HEK293 (cell line): Measurements from ENCODE around the gene OR1I1.
"Not testable (repeated sequence)": the region's sequence is repeated elsewhere in the genome, so short reads cannot be mapped to it uniquely, and the experiment has no call there.

Source experiments
- KLF10 ChIP-seq: fragments of 450-650 bp; IDR thresholded peaks from 2 replicates; pipeline ENCODE4 v1.5.1; 2018; ENCODE audit warnings: missing biosample characterization, mild to moderate bottlenecking, missing genetic modification characterization
- YY1 ChIP-seq: fragments of 450-650 bp; formaldehyde crosslinking; IDR thresholded peaks from 2 replicates; pipeline ENCODE4 v1.5.1; 2018; ENCODE audit warnings: missing biosample characterization, missing genetic modification characterization
- ZNF239 ChIP-seq: fragments of 450-650 bp; formaldehyde crosslinking; IDR thresholded peaks from 2 replicates; pipeline ENCODE4 v1.5.1; 2016; ENCODE audit warnings: missing biosample characterization, missing genetic modification characterization
- ZNF423 ChIP-seq: fragments of 450-650 bp; formaldehyde crosslinking; IDR thresholded peaks from 2 replicates; pipeline ENCODE4 v1.5.1; 2016; ENCODE audit warnings: missing biosample characterization, missing genetic modification characterization
- ZNF510 ChIP-seq: fragments of 450-650 bp; formaldehyde crosslinking; IDR thresholded peaks from 2 replicates; pipeline ENCODE4 v1.5.1; 2018; ENCODE audit warnings: mild to moderate bottlenecking, missing genetic modification characterization, missing biosample characterization; ENCODE audit not compliant: insufficient replicate concordance
- ZNF561 ChIP-seq: fragments of 450-650 bp; IDR thresholded peaks from 2 replicates; pipeline ENCODE4 v1.5.1; 2018; ENCODE audit warnings: missing biosample characterization, missing genetic modification characterization, borderline replicate concordance
- ZNF610 ChIP-seq: fragments of 450-650 bp; formaldehyde crosslinking; IDR thresholded peaks from 2 replicates; pipeline ENCODE4 v1.5.1; 2016; ENCODE audit warnings: missing biosample characterization, missing genetic modification characterization, borderline replicate concordance
- ZNF658 ChIP-seq: fragments of 450-650 bp; formaldehyde crosslinking; IDR thresholded peaks from 2 replicates; pipeline ENCODE4; 2016; ENCODE audit warnings: missing biosample characterization, missing genetic modification characterization
- TF ChIP-seq, protein P1 (sequence below): fragments of 450-650 bp; formaldehyde crosslinking; IDR thresholded peaks from 2 replicates; pipeline ENCODE4 v1.5.1; 2016; ENCODE audit warnings: missing biosample characterization, missing genetic modification characterization
- TF ChIP-seq, protein P2 (sequence below): fragments of 450-650 bp; formaldehyde crosslinking; conservative IDR thresholded peaks from 2 replicates; pipeline ENCODE4 v1.5.1; 2016; ENCODE audit warnings: low read depth, missing biosample characterization, missing genetic modification characterization

DNA sequence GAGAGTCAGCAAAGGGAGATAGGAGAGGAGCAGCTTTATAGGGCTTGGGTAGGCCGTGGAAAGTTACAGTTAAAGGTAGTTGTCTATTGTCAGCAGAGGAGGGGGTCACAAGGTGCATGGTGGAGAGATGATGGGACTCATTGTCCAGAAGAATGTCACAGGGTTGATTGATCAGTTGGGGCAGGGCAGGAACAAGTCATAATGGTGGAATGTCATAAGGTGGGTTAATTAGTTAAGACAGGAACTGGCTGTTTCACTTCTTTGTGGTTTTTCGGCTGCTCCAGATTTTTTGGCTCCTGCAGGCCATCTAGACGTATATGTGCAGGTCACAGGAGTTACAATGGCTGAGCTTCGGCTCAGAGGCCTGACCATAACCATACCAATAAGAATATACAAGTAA is 11.6 kb upstream of the OR1I1 start:
- TF ChIP-seq ZNF561 (tag by site-specific recombination); KLF10; ZNF658 (tag by site-specific recombination); ZNF610 (tag by site-specific recombination); ZNF239 (tag by site-specific recombination); ZNF510 (tag by site-specific recombination); ZNF423 (tag by site-specific recombination); YY1: not testable (repeated sequence)
- TF ChIP-seq, protein P1, sequence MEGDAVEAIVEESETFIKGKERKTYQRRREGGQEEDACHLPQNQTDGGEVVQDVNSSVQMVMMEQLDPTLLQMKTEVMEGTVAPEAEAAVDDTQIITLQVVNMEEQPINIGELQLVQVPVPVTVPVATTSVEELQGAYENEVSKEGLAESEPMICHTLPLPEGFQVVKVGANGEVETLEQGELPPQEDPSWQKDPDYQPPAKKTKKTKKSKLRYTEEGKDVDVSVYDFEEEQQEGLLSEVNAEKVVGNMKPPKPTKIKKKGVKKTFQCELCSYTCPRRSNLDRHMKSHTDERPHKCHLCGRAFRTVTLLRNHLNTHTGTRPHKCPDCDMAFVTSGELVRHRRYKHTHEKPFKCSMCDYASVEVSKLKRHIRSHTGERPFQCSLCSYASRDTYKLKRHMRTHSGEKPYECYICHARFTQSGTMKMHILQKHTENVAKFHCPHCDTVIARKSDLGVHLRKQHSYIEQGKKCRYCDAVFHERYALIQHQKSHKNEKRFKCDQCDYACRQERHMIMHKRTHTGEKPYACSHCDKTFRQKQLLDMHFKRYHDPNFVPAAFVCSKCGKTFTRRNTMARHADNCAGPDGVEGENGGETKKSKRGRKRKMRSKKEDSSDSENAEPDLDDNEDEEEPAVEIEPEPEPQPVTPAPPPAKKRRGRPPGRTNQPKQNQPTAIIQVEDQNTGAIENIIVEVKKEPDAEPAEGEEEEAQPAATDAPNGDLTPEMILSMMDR (tag by site-specific recombination), result not testable (repeated sequence)
- TF ChIP-seq, protein P2, sequence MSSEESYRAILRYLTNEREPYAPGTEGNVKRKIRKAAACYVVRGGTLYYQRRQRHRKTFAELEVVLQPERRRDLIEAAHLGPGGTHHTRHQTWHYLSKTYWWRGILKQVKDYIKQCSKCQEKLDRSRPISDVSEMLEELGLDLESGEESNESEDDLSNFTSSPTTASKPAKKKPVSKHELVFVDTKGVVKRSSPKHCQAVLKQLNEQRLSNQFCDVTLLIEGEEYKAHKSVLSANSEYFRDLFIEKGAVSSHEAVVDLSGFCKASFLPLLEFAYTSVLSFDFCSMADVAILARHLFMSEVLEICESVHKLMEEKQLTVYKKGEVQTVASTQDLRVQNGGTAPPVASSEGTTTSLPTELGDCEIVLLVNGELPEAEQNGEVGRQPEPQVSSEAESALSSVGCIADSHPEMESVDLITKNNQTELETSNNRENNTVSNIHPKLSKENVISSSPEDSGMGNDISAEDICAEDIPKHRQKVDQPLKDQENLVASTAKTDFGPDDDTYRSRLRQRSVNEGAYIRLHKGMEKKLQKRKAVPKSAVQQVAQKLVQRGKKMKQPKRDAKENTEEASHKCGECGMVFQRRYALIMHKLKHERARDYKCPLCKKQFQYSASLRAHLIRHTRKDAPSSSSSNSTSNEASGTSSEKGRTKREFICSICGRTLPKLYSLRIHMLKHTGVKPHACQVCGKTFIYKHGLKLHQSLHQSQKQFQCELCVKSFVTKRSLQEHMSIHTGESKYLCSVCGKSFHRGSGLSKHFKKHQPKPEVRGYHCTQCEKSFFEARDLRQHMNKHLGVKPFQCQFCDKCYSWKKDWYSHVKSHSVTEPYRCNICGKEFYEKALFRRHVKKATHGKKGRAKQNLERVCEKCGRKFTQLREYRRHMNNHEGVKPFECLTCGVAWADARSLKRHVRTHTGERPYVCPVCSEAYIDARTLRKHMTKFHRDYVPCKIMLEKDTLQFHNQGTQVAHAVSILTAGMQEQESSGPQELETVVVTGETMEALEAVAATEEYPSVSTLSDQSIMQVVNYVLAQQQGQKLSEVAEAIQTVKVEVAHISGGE (tag by site-specific recombination), result not testable (repeated sequence)
